Neutrophil (primary cell): ENCODE measurements around the gene AGAP6.
"Not testable (repeated sequence)": the region's sequence is repeated elsewhere in the genome, so short reads cannot be mapped to it uniquely, and the experiment has no call there.

Experiments
- H3K27ac ChIP-seq: fragments of 200-600 bp; sonication (generic); 2 replicates; pipeline ENCODE4 v1.5.1; 2016; ENCODE audit warnings: mild to moderate bottlenecking, moderate library complexity
- H3K27me3 ChIP-seq: fragments of 200-600 bp; sonication (generic); 2 replicates; pipeline ENCODE4 v1.6.0; 2016; ENCODE audit warnings: mild to moderate bottlenecking
- H3K36me3 ChIP-seq: fragments of 200-600 bp; sonication (generic); 2 replicates; pipeline ENCODE4 v1.5.1; 2017
- H3K4me1 ChIP-seq, 2 experiments: fragments of 200-600 bp in 1 of 2; sonication (generic) in 1 of 2; 1 replicate in 1 of 2; 2 replicates in 1 of 2; pipeline versions ENCODE4 v1.5.1 to v1.6.1; 2013 to 2016; ENCODE audit warnings: low read depth in 1 of 2, low read length in 1 of 2, mild to moderate bottlenecking in 1 of 2, moderate library complexity in 1 of 2; ENCODE audit not compliant: control insufficient read depth in 1 of 2, insufficient read depth in 1 of 2
- H3K4me3 ChIP-seq, 2 experiments: fragments of 200-600 bp in 1 of 2; sonication (generic) in 1 of 2; 1 replicate in 1 of 2; 2 replicates in 1 of 2; pipeline ENCODE4 v1.5.1; 2013 to 2016; ENCODE audit warnings: low read depth in 1 of 2, low read length in 1 of 2, mild to moderate bottlenecking in 1 of 2, moderate library complexity in 1 of 2
- H3K9me3 ChIP-seq: fragments of 200-600 bp; sonication (generic); 2 replicates; pipeline ENCODE4 v1.5.1; 2016

The AGAP6 gene

DNA sequence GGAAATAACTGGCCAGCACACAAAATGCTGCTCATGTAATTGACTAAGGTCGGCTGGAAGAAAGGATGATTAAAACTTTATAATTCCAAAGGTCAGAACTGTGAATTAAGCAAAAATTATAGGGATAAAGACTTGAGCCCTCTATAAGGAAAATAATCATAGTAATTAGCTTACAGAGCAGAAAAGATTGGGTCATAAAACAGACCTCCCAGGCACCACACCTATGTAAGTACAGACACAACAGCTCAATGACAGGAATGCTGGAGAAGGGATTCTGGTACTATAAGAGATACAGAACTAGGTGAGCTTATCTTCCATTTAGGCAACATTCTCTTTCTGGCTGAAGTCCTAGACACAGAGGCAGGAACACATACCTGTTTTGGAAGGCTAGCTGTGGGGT lies 70.5 kb downstream of the AGAP6 start:
- H3K4me3 ChIP-seq, H3K4me1 ChIP-seq, H3K27me3 ChIP-seq, H3K9me3 ChIP-seq, H3K36me3 ChIP-seq, H3K27ac ChIP-seq: not testable (repeated sequence)

DNA sequence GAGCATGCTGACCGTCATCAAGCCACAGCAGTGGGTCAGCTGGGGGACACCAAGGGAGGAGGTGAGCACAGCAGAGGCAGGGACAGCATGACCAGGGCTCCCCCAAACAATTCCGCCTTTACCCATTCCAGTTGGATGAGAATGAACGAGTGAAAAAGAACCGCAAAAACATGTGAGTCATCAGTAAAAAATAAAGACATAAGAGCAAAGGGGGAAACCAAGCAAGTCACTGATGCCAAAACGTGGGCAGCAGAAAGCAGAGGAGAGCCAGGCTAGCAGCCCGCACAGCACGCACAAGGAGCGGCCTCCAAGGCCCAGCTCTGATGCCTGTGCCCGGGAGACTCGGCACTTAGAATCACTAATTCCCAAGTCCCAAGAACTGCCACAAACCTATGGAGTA lies 71.7 kb downstream of the AGAP6 start:
- not testable (repeated sequence) for H3K4me1 ChIP-seq

More for the DNA sequence above, 71.7 kb downstream of the AGAP6 start:
- H3K36me3 ChIP-seq, H3K27me3 ChIP-seq, H3K9me3 ChIP-seq, H3K27ac ChIP-seq, H3K4me3 ChIP-seq: not testable (repeated sequence)
